ENCODE data around the gene KICS2.

The KICS2 gene

GRCh38 chr12:64184216-64184615, 37.9 kb downstream of the KICS2 start:
- ChIA-PET CTCF (no interaction called here), POLR2A (no interaction called here)
- no peak for TF ChIP-seq TARDBP (IDR thresholded peaks at IDR 0.05)
- no peak for TF ChIP-seq SUZ12 (IDR thresholded peaks at IDR 0.05)
- TF ChIP-seq FOXM1 (IDR thresholded peaks at IDR 0.05; ENCODE audit: borderline replicate concordance): no peak
- no peak for TF ChIP-seq BHLHE40 (IDR thresholded peaks at IDR 0.05; ENCODE audit: borderline replicate concordance)
- TF ChIP-seq FOXA1 (IDR thresholded peaks at IDR 0.05): no peak
- no peak for TF ChIP-seq HDGF (IDR thresholded peaks at IDR 0.05; ENCODE audit: borderline replicate concordance)
- no peak for TF ChIP-seq PKNOX1 (IDR thresholded peaks at IDR 0.05)
- no peak for DNase-seq (ENCODE audit: extremely low spot score)

- TF ChIP-seq ZNF384 (IDR thresholded peaks at IDR 0.05) (no peak), NFRKB (IDR thresholded peaks at IDR 0.05) (no peak), FOXA1 (IDR thresholded peaks at IDR 0.05) (no peak), L3MBTL2 (conservative IDR thresholded peaks at IDR 0.05) (no peak), PKNOX1 (IDR thresholded peaks at IDR 0.05) (no peak), ARNT (IDR thresholded peaks at IDR 0.05) (no peak), TARDBP (IDR thresholded peaks at IDR 0.05) (no peak), BHLHE40 (IDR thresholded peaks at IDR 0.05; ENCODE audit: borderline replicate concordance) (no peak), CTBP1 (IDR thresholded peaks at IDR 0.05; ENCODE audit: borderline replicate concordance) (no peak), ELF4 (IDR thresholded peaks at IDR 0.05) (no peak), FOXK2 (IDR thresholded peaks at IDR 0.05) (no peak), SP1 (IDR thresholded peaks at IDR 0.05) (no peak), HDGF (IDR thresholded peaks at IDR 0.05; ENCODE audit: borderline replicate concordance) (no peak), SUZ12 (IDR thresholded peaks at IDR 0.05) (no peak), FOXM1 (IDR thresholded peaks at IDR 0.05; ENCODE audit: borderline replicate concordance) (no peak), LEF1 (IDR thresholded peaks at IDR 0.05; ENCODE audit: borderline replicate concordance) (no peak)
- ChIA-PET CTCF (interaction anchor here (0.6 to 2.0 kb wide), 9 partner anchors 37 to 342 kb away, joined by 3 to 14 read pairs (median 3); partner anchors contain the start of gene SRGAP1), POLR2A (interaction anchor here (1.5 kb wide), 1 partner anchor 337 kb away, joined by 3 read pairs; the partner anchor contains the start of gene SRGAP1)
- peak; percentile 57 for DNase-seq (ENCODE audit: extremely low spot score)
These were observed 40.4 kb downstream of the KICS2 start for GRCh38 chr12:64181430-64182291.

- ChIA-PET CTCF (interaction anchor here (0.7 to 2.0 kb wide), 3 partner anchors 38 to 342 kb away, joined by 3 to 14 read pairs (median 4); partner anchors contain the start of gene SRGAP1), POLR2A (interaction anchor here (1.5 kb wide), 1 partner anchor 337 kb away, joined by 3 read pairs; the partner anchor contains the start of gene SRGAP1)
- no peak for DNase-seq (ENCODE audit: extremely low spot score)
- no peak for TF ChIP-seq HDGF (IDR thresholded peaks at IDR 0.05; ENCODE audit: borderline replicate concordance)
- TF ChIP-seq ZNF384 (IDR thresholded peaks at IDR 0.05): no peak
- TF ChIP-seq PKNOX1 (IDR thresholded peaks at IDR 0.05): no peak
- TF ChIP-seq L3MBTL2 (conservative IDR thresholded peaks at IDR 0.05): no peak
- TF ChIP-seq ELF4 (IDR thresholded peaks at IDR 0.05): no peak
- no peak for TF ChIP-seq FOXM1 (IDR thresholded peaks at IDR 0.05; ENCODE audit: borderline replicate concordance)
- no peak for TF ChIP-seq CTBP1 (IDR thresholded peaks at IDR 0.05; ENCODE audit: borderline replicate concordance)
- TF ChIP-seq FOXK2 (IDR thresholded peaks at IDR 0.05): no peak
- TF ChIP-seq SP1 (IDR thresholded peaks at IDR 0.05): no peak
These were observed 41.1 kb downstream of the KICS2 start for GRCh38 chr12:64180951-64181350.

GRCh38 chr12:64178122-64178521, 44.0 kb downstream of the KICS2 start:
- TF ChIP-seq L3MBTL2 (conservative IDR thresholded peaks at IDR 0.05) (no peak), FOXK2 (IDR thresholded peaks at IDR 0.05) (no peak), FOXM1 (IDR thresholded peaks at IDR 0.05; ENCODE audit: borderline replicate concordance) (no peak), LEF1 (IDR thresholded peaks at IDR 0.05; ENCODE audit: borderline replicate concordance) (no peak), CTBP1 (IDR thresholded peaks at IDR 0.05; ENCODE audit: borderline replicate concordance) (no peak), TARDBP (IDR thresholded peaks at IDR 0.05) (no peak), SP1 (IDR thresholded peaks at IDR 0.05) (no peak), ARNT (IDR thresholded peaks at IDR 0.05) (no peak), ZNF384 (IDR thresholded peaks at IDR 0.05) (no peak)
- CTCF ChIA-PET: no interaction called here
- POLR2A ChIA-PET: no interaction called here
- DNase-seq (ENCODE audit: extremely low spot score): no peak

- ChIA-PET CTCF (no interaction called here), POLR2A (no interaction called here)
- TF ChIP-seq ZNF384 (IDR thresholded peaks at IDR 0.05): no peak
- TF ChIP-seq BHLHE40 (IDR thresholded peaks at IDR 0.05; ENCODE audit: borderline replicate concordance): no peak
- TF ChIP-seq ARNT (IDR thresholded peaks at IDR 0.05): no peak
- TF ChIP-seq HDGF (IDR thresholded peaks at IDR 0.05; ENCODE audit: borderline replicate concordance): no peak
- no peak for TF ChIP-seq NFRKB (IDR thresholded peaks at IDR 0.05)
- no peak for TF ChIP-seq SP1 (IDR thresholded peaks at IDR 0.05)
- no peak for TF ChIP-seq FOXA1 (IDR thresholded peaks at IDR 0.05)
- no peak for TF ChIP-seq ELF4 (IDR thresholded peaks at IDR 0.05)
- no peak for TF ChIP-seq FOXM1 (IDR thresholded peaks at IDR 0.05; ENCODE audit: borderline replicate concordance)
- TF ChIP-seq FOXK2 (IDR thresholded peaks at IDR 0.05): no peak
- TF ChIP-seq TARDBP (IDR thresholded peaks at IDR 0.05): no peak
- TF ChIP-seq SUZ12 (IDR thresholded peaks at IDR 0.05): no peak
- TF ChIP-seq PKNOX1 (IDR thresholded peaks at IDR 0.05): no peak
- TF ChIP-seq LEF1 (IDR thresholded peaks at IDR 0.05; ENCODE audit: borderline replicate concordance): no peak
- DNase-seq (ENCODE audit: extremely low spot score): no peak
These were observed 45.1 kb downstream of the KICS2 start for GRCh38 chr12:64177001-64177400.

All from HEK293T (cell line).